ENCODE measurements around the gene ABCA4.

GRCh38 chr1:94096797-94097549 lies 24.0 kb downstream of the ABCA4 start:
- TF ChIP-seq CTCF (IDR thresholded peaks at IDR 0.05), result no peak
- TF ChIP-seq EZH2 (IDR thresholded peaks at IDR 0.05), result no peak
- no peak for TF ChIP-seq EZH2phosphoT487 (IDR thresholded peaks at IDR 0.05)

Measured in neural progenitor cell (in vitro differentiated cells).